ENCODE results near the gene CD44.
A peak's percentile ranks its signal among the peaks of the same experiment; 100 is the strongest.

DNA sequence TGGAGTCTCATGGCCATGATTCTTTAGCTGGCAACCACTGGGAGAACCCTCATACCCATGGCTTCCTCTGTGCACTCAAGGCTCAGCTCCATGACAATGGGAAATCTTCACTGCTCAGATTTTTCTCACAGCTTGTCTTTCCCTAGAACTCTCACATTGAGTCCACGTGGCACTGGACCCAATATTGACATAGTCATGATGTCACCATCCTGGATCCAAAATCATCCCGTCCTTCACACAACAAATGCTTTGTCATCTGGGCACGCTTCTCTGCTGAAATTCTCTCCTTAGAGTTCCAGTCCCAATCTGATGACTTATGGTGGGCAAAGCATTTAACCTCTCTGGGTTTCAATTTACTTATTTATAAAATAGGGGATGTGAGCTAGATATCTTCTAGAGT lies 37.7 kb upstream of the CD44 start:
- TF ChIP-seq, protein P1, sequence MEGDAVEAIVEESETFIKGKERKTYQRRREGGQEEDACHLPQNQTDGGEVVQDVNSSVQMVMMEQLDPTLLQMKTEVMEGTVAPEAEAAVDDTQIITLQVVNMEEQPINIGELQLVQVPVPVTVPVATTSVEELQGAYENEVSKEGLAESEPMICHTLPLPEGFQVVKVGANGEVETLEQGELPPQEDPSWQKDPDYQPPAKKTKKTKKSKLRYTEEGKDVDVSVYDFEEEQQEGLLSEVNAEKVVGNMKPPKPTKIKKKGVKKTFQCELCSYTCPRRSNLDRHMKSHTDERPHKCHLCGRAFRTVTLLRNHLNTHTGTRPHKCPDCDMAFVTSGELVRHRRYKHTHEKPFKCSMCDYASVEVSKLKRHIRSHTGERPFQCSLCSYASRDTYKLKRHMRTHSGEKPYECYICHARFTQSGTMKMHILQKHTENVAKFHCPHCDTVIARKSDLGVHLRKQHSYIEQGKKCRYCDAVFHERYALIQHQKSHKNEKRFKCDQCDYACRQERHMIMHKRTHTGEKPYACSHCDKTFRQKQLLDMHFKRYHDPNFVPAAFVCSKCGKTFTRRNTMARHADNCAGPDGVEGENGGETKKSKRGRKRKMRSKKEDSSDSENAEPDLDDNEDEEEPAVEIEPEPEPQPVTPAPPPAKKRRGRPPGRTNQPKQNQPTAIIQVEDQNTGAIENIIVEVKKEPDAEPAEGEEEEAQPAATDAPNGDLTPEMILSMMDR (IDR thresholded peaks at IDR 0.05; ENCODE audit: low read depth, low read length, missing input control), result no peak
- TF ChIP-seq RAD21 (IDR thresholded peaks at IDR 0.05) (peak in 1 of 2 donors; percentile 24), YY1 (IDR thresholded peaks at IDR 0.05) (no peak), GABPA (IDR thresholded peaks at IDR 0.05 in 1 of 2, conservative IDR thresholded peaks at IDR 0.05 in 1 of 2) (no peak), SP1 (IDR thresholded peaks at IDR 0.05) (no peak), TAF1 (conservative IDR thresholded peaks at IDR 0.05) (no peak)
- TF ChIP-seq, protein P2, sequence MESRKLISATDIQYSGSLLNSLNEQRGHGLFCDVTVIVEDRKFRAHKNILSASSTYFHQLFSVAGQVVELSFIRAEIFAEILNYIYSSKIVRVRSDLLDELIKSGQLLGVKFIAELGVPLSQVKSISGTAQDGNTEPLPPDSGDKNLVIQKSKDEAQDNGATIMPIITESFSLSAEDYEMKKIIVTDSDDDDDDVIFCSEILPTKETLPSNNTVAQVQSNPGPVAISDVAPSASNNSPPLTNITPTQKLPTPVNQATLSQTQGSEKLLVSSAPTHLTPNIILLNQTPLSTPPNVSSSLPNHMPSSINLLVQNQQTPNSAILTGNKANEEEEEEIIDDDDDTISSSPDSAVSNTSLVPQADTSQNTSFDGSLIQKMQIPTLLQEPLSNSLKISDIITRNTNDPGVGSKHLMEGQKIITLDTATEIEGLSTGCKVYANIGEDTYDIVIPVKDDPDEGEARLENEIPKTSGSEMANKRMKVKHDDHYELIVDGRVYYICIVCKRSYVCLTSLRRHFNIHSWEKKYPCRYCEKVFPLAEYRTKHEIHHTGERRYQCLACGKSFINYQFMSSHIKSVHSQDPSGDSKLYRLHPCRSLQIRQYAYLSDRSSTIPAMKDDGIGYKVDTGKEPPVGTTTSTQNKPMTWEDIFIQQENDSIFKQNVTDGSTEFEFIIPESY (IDR thresholded peaks at IDR 0.05), result no peak
- TF ChIP-seq, protein P3, sequence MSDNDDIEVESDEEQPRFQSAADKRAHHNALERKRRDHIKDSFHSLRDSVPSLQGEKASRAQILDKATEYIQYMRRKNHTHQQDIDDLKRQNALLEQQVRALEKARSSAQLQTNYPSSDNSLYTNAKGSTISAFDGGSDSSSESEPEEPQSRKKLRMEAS (IDR thresholded peaks at IDR 0.05), result no peak
